Stimulated activated memory B cell treated with anti-CD40 and anti-IgM and Interleukin-4, amounts not matched to agents 10 μg/mL and 1 μg/mL and 100 μg/mL, for 72 hours (primary cell): Measurements from ENCODE around the gene MAGEA9.
"Not testable (repeated sequence)": the region's sequence is repeated elsewhere in the genome, so short reads cannot be mapped to it uniquely, and the experiment has no call there.

Experiments
- ATAC-seq: fragments of 150-1000 bp; cut with Tn5 transposase; 2 replicates; pipeline ENCODE4 v1.10.0; 2021
- H3K27ac Mint-ChIP-seq: one replicate; pipeline ENCODE4 v1.8.0; 2022; ENCODE audit warnings: mild to moderate bottlenecking, mixed read lengths
- H3K27me3 Mint-ChIP-seq: one replicate; pipeline ENCODE4 v1.8.0; 2022; ENCODE audit warnings: mixed read lengths
- H3K36me3 Mint-ChIP-seq: one replicate; pipeline ENCODE4 v1.8.0; 2022; ENCODE audit warnings: mixed read lengths
- H3K4me1 Mint-ChIP-seq: one replicate; pipeline ENCODE4 v1.8.0; 2022; ENCODE audit warnings: mixed read lengths
- H3K4me3 Mint-ChIP-seq: one replicate; pipeline ENCODE4 v1.8.0; 2022; ENCODE audit warnings: mild to moderate bottlenecking, moderate library complexity, mixed read lengths
- H3K9me3 Mint-ChIP-seq: one replicate; pipeline ENCODE4 v1.8.0; 2022; ENCODE audit warnings: mixed read lengths

The MAGEA9 gene

GRCh38 chrX:149781727-149782126 lies at the start of gene MAGEA9:
TSS of gene MAGEA9 (plus strand) at chrX:149781930. CDS start at chrX:149786211, 4,281 bp downstream.
- not testable (repeated sequence) for H3K4me3 Mint-ChIP-seq, H3K4me1 Mint-ChIP-seq, H3K27ac Mint-ChIP-seq, H3K36me3 Mint-ChIP-seq, H3K27me3 Mint-ChIP-seq, H3K9me3 Mint-ChIP-seq, ATAC-seq

- H3K4me1 Mint-ChIP-seq, H3K27me3 Mint-ChIP-seq, H3K27ac Mint-ChIP-seq, H3K4me3 Mint-ChIP-seq, ATAC-seq, H3K9me3 Mint-ChIP-seq, H3K36me3 Mint-ChIP-seq: not testable (repeated sequence)
Observed at GRCh38 chrX:149742269-149742668, 39.5 kb upstream of the MAGEA9 start.

- H3K9me3 Mint-ChIP-seq, H3K27ac Mint-ChIP-seq, H3K4me1 Mint-ChIP-seq, H3K27me3 Mint-ChIP-seq, H3K4me3 Mint-ChIP-seq, H3K36me3 Mint-ChIP-seq, ATAC-seq: not testable (repeated sequence)
Observed at GRCh38 chrX:149746390-149747007, 35.2 kb upstream of the MAGEA9 start.

GRCh38 chrX:149757206-149758067 lies 24.3 kb upstream of the MAGEA9 start:
- H3K36me3 Mint-ChIP-seq = no peaks in the 10 kb centered on the region
- H3K4me3 Mint-ChIP-seq = no peak overlapping the region
- H3K27me3 Mint-ChIP-seq = no peaks in the 10 kb centered on the region
- H3K9me3 Mint-ChIP-seq = no peaks in the 10 kb centered on the region
- H3K4me1 Mint-ChIP-seq = no peaks in the 10 kb centered on the region
- ATAC-seq = no peak
- no peak overlapping the region for H3K27ac Mint-ChIP-seq

GRCh38 chrX:149758068-149758714 lies 23.5 kb upstream of the MAGEA9 start:
- Mint-ChIP-seq H3K27ac (no peak overlapping the region), H3K36me3 (no peaks in the 10 kb centered on the region)
- no peak for ATAC-seq

GRCh38 chrX:149758715-149759078 lies 23.0 kb upstream of the MAGEA9 start:
- not testable (repeated sequence) for H3K4me1 Mint-ChIP-seq, H3K4me3 Mint-ChIP-seq, ATAC-seq, H3K36me3 Mint-ChIP-seq, H3K9me3 Mint-ChIP-seq, H3K27me3 Mint-ChIP-seq, H3K27ac Mint-ChIP-seq

More at GRCh38 chrX:149758068-149758714, 23.5 kb upstream of the MAGEA9 start:
- no peak overlapping the region for H3K4me3 Mint-ChIP-seq
- no peaks in the 10 kb centered on the region for H3K9me3 Mint-ChIP-seq
- H3K4me1 Mint-ChIP-seq = no peaks in the 10 kb centered on the region
- no peaks in the 10 kb centered on the region for H3K27me3 Mint-ChIP-seq

- Mint-ChIP-seq H3K4me3 (no peak overlapping the region), H3K36me3 (no peaks in the 10 kb centered on the region), H3K4me1 (no peaks in the 10 kb centered on the region), H3K27me3 (no peaks in the 10 kb centered on the region), H3K9me3 (no peaks in the 10 kb centered on the region), H3K27ac (no peak overlapping the region)
- ATAC-seq = no peak
Observed at GRCh38 chrX:149759824-149760223, 21.9 kb upstream of the MAGEA9 start.

- H3K36me3 Mint-ChIP-seq = no peaks in the 10 kb centered on the region
- H3K27me3 Mint-ChIP-seq = no peaks in the 10 kb centered on the region
- no peak overlapping the region for H3K4me3 Mint-ChIP-seq
- no peak overlapping the region for H3K27ac Mint-ChIP-seq
- H3K4me1 Mint-ChIP-seq = no peaks in the 10 kb centered on the region
- H3K9me3 Mint-ChIP-seq = no peaks in the 10 kb centered on the region
- no peak for ATAC-seq
Observed at GRCh38 chrX:149760965-149761364, 20.8 kb upstream of the MAGEA9 start.

- not testable (repeated sequence) for H3K4me1 Mint-ChIP-seq, H3K27me3 Mint-ChIP-seq, ATAC-seq, H3K4me3 Mint-ChIP-seq, H3K27ac Mint-ChIP-seq, H3K9me3 Mint-ChIP-seq, H3K36me3 Mint-ChIP-seq
Observed at GRCh38 chrX:149761858-149762674, 19.7 kb upstream of the MAGEA9 start.

GRCh38 chrX:149762696-149763614 lies 18.8 kb upstream of the MAGEA9 start:
- Mint-ChIP-seq H3K9me3 (no peaks in the 10 kb centered on the region), H3K4me3 (no peak overlapping the region), H3K27ac (no peak overlapping the region), H3K4me1 (no peaks in the 10 kb centered on the region), H3K36me3 (no peaks in the 10 kb centered on the region), H3K27me3 (no peaks in the 10 kb centered on the region)
- ATAC-seq = no peak

- not testable (repeated sequence) for ATAC-seq
Observed at GRCh38 chrX:149770344-149770743, 11.4 kb upstream of the MAGEA9 start.

GRCh38 chrX:149773026-149773425 lies 8.7 kb upstream of the MAGEA9 start:
- H3K36me3 Mint-ChIP-seq, H3K4me1 Mint-ChIP-seq, H3K9me3 Mint-ChIP-seq, H3K27me3 Mint-ChIP-seq, ATAC-seq, H3K4me3 Mint-ChIP-seq, H3K27ac Mint-ChIP-seq: not testable (repeated sequence)

More at GRCh38 chrX:149770344-149770743, 11.4 kb upstream of the MAGEA9 start:
- not testable (repeated sequence) for H3K27ac Mint-ChIP-seq, H3K4me1 Mint-ChIP-seq, H3K36me3 Mint-ChIP-seq, H3K4me3 Mint-ChIP-seq, H3K27me3 Mint-ChIP-seq, H3K9me3 Mint-ChIP-seq

- not testable (repeated sequence) for H3K27me3 Mint-ChIP-seq, H3K27ac Mint-ChIP-seq, H3K4me1 Mint-ChIP-seq, H3K4me3 Mint-ChIP-seq, H3K9me3 Mint-ChIP-seq, ATAC-seq, H3K36me3 Mint-ChIP-seq
Observed at GRCh38 chrX:149773768-149774167, 8.0 kb upstream of the MAGEA9 start, which contains the start of gene HSFX1. TSS of gene HSFX1 (plus strand) at chrX:149774068. CDS start at chrX:149774682, 614 bp downstream.

GRCh38 chrX:149777999-149778398 lies 3.7 kb upstream of the MAGEA9 start:
- H3K36me3 Mint-ChIP-seq, H3K4me1 Mint-ChIP-seq, H3K9me3 Mint-ChIP-seq, ATAC-seq, H3K27ac Mint-ChIP-seq, H3K4me3 Mint-ChIP-seq, H3K27me3 Mint-ChIP-seq: not testable (repeated sequence)
